HL-60 (cell line): ENCODE data around the gene ZNF543.

Experiments used
- REST ChIP-seq: IDR thresholded peaks from 2 replicates; pipeline ENCODE4 v1.6.1; 2012; ENCODE audit warnings: low read depth; ENCODE audit not compliant: insufficient replicate concordance
- TF ChIP-seq, protein P1 (sequence below): IDR thresholded peaks from one replicate; pipeline ENCODE4 v1.5.1; 2011; ENCODE audit warnings: low read length, control low read depth, inconsistent platforms; ENCODE audit not compliant: insufficient read depth

DNA sequence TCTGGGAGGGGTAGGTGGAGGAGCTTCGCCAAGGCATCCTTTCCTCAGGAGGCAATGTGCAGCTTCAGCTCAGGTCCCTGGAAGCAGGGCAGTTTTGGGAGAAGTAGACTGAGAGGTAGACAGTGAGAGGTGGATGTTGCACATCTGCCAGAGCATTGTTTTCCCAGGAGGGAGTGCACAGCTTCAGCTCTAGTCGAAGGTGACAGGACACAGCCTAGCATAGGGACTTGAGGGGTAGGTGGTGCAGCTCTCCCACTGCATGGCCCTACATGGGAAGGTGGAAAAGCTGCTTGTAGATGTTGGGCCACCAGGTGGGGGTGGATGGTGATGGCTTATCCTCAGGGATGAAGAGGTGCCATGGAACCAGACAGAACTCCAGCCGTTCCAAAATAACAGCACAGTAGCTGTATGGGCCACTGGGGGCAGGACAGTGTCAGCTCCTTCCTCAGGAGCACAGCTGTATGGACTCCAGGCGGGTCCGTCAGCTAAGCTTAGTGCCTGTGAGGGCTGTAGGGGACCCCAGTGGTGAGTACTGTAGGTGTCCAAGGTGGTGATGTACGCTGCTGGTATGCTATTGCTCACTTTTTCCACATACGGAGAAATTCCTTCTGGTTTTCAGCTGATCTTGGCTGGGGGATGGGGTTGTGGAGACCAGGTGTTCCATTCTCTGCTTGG lies 17.4 kb upstream of the ZNF543 start:
- TF ChIP-seq, protein P1, sequence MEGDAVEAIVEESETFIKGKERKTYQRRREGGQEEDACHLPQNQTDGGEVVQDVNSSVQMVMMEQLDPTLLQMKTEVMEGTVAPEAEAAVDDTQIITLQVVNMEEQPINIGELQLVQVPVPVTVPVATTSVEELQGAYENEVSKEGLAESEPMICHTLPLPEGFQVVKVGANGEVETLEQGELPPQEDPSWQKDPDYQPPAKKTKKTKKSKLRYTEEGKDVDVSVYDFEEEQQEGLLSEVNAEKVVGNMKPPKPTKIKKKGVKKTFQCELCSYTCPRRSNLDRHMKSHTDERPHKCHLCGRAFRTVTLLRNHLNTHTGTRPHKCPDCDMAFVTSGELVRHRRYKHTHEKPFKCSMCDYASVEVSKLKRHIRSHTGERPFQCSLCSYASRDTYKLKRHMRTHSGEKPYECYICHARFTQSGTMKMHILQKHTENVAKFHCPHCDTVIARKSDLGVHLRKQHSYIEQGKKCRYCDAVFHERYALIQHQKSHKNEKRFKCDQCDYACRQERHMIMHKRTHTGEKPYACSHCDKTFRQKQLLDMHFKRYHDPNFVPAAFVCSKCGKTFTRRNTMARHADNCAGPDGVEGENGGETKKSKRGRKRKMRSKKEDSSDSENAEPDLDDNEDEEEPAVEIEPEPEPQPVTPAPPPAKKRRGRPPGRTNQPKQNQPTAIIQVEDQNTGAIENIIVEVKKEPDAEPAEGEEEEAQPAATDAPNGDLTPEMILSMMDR, result no peak
- no peak for TF ChIP-seq REST
